ENCODE results near the gene PHYKPL. TPM values are rescaled to one million over a fixed set of nuclear protein-coding genes. Genes with fewer than 3 reads are reported as not detected.

Gene PHYKPL
- total RNA-seq, 4 donors from 2014 or later: 29.3 to 45.7 (median 31.8) TPM

DNA sequence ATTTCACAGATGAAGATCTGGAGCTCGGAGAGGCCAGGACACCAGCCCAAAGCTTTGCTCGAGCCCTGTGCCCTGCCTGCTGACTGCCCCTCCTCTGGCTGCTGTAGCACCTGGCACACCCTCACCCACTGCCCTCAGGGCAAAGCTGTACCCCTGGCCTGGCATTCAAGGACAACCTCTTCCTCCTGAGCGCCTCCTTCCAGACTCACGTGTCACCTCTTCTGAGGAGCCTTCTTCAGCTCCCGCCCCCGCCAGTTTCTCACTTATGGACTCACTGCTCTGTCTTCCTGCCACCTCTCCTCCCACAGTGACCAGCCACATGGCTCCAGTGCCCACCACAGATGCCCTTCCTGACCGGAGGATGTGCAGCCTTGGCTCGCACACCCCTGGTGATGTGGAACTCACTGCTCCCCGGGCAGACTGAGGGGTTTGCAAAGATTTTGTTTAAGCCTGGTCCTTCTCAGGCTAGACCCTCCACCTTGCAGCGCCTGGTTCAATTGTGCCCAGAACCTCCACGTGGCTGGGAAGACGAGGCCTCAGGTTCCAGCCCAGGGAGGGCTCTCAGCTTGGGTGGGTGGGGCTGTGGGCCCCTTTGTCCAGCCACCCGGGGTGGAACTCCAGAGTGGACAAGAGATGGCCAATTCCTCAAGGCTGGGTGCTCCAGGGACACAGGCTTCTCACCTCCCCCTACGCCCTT, 46.6 kb upstream of the PHYKPL start:
- WGBS, 2 donors: 69 to 78% methylated on average over 12 of the region's 14 CpGs
- no peak overlapping the region for H3K4me3 ChIP-seq (ENCODE audit: low read depth, poor library complexity, severe bottlenecking)
- TF ChIP-seq CTCF (IDR thresholded peaks at IDR 0.05) (no peak), POLR2A (IDR thresholded peaks at IDR 0.05) (no peak)
- intact Hi-C loops (cut with DNase I; ENCODE audit: low total_unique reads): loop anchor here (10.0 kb wide), 1 partner anchor 276 kb away; no protein-coding TSS in a partner anchor
- no peak for DNase-seq (ENCODE audit: low spot score in 2 of 2)

GRCh38 chr5:178278358-178279023, 45.9 kb upstream of the PHYKPL start:
- 79 to 83% methylated on average over 18 of the region's 18 CpGs for WGBS, 2 donors
- intact Hi-C loops (cut with DNase I; ENCODE audit: low total_unique reads): loop anchor here (10.0 kb wide), 1 partner anchor 276 kb away; no protein-coding TSS in a partner anchor
- TF ChIP-seq CTCF (IDR thresholded peaks at IDR 0.05) (no peak), POLR2A (IDR thresholded peaks at IDR 0.05) (no peak)
- H3K4me3 ChIP-seq (ENCODE audit: low read depth, poor library complexity, severe bottlenecking): no peak overlapping the region
- DNase-seq (ENCODE audit: low spot score in 2 of 2): no peak

- intact Hi-C loops (cut with DNase I; ENCODE audit: low total_unique reads): loop anchor here (10.0 kb wide), 1 partner anchor 277 kb away; no protein-coding TSS in a partner anchor
- 69 to 74% methylated on average over 12 of the region's 12 CpGs for WGBS, 2 donors
- no peak overlapping the region for H3K4me3 ChIP-seq (ENCODE audit: low read depth, poor library complexity, severe bottlenecking)
- no peak for DNase-seq (ENCODE audit: low spot score in 2 of 2)
- no peak for TF ChIP-seq CTCF (IDR thresholded peaks at IDR 0.05)
- TF ChIP-seq POLR2A (IDR thresholded peaks at IDR 0.05): no peak
These were observed 45.3 kb upstream of the PHYKPL start for GRCh38 chr5:178277866-178278265.

- DNase-seq (ENCODE audit: low spot score in 2 of 2): no peak
- intact Hi-C loops (cut with DNase I; ENCODE audit: low total_unique reads): loop anchor here (10.0 kb wide), 1 partner anchor 277 kb away; no protein-coding TSS in a partner anchor
These were observed 44.7 kb upstream of the PHYKPL start for GRCh38 chr5:178277346-178277745.

More at GRCh38 chr5:178277346-178277745, 44.7 kb upstream of the PHYKPL start:
- 86 to 88% methylated on average over 9 of the region's 9 CpGs for WGBS, 2 donors
- TF ChIP-seq POLR2A (IDR thresholded peaks at IDR 0.05) (no peak), CTCF (IDR thresholded peaks at IDR 0.05) (no peak)
- no peak overlapping the region for H3K4me3 ChIP-seq (ENCODE audit: low read depth, poor library complexity, severe bottlenecking)
